Measurements from ENCODE around the gene SLC35F4.

DNA sequence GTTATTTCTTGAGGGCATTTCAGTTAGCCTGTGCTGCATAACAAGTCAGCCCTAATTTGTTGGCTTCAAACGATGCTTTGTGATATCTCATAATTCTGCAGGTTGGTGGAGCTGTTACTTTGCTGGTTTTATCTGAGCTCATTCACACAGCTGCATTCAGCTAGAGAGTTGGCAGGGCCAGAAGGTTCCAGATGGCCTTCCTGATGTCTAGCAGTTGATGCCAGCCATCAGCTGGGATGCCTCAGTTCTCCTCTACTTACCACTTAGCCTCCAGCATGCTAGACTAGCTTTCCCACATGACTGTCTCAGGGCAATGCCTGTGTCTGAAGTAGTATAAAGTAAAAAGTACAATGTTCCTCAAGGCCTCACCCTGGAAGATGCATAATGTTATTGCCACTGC, 130.6 kb downstream of the SLC35F4 start:
- TF ChIP-seq, protein P1, sequence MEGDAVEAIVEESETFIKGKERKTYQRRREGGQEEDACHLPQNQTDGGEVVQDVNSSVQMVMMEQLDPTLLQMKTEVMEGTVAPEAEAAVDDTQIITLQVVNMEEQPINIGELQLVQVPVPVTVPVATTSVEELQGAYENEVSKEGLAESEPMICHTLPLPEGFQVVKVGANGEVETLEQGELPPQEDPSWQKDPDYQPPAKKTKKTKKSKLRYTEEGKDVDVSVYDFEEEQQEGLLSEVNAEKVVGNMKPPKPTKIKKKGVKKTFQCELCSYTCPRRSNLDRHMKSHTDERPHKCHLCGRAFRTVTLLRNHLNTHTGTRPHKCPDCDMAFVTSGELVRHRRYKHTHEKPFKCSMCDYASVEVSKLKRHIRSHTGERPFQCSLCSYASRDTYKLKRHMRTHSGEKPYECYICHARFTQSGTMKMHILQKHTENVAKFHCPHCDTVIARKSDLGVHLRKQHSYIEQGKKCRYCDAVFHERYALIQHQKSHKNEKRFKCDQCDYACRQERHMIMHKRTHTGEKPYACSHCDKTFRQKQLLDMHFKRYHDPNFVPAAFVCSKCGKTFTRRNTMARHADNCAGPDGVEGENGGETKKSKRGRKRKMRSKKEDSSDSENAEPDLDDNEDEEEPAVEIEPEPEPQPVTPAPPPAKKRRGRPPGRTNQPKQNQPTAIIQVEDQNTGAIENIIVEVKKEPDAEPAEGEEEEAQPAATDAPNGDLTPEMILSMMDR (IDR thresholded peaks at IDR 0.05; ENCODE audit: extremely low read depth in 1 of 2, insufficient read depth in 1 of 2, low read depth in 1 of 2, low read length in 2 of 2), result no peak
- no peak for TF ChIP-seq JUN (IDR thresholded peaks at IDR 0.05; ENCODE audit: borderline replicate concordance, insufficient read depth, insufficient read length, low read depth)
- TF ChIP-seq, protein P2, sequence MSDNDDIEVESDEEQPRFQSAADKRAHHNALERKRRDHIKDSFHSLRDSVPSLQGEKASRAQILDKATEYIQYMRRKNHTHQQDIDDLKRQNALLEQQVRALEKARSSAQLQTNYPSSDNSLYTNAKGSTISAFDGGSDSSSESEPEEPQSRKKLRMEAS (IDR thresholded peaks at IDR 0.05; ENCODE audit: insufficient read depth, insufficient read length), result no peak
- no peak for TF ChIP-seq EZH2 (IDR thresholded peaks at IDR 0.05; ENCODE audit: borderline replicate concordance, low read depth, low read length, severe bottlenecking)
- TF ChIP-seq POLR2A (IDR thresholded peaks at IDR 0.05; ENCODE audit: low read depth, low read length), result no peak
- no peak for TF ChIP-seq POLR2AphosphoS5 (IDR thresholded peaks at IDR 0.05; ENCODE audit: insufficient read depth, low read depth, low read length)

All from endothelial cell of umbilical vein (primary cell).